ENCODE measurements around the gene DLGAP4. TPM values are rescaled to one million over a fixed set of nuclear protein-coding genes. Genes with fewer than 3 reads are reported as not detected.

DLGAP4 gene
- total and polyA plus RNA-seq, 2 of the 13 experiments (the other 11 are each of a cell fraction or from before 2014, with no cell fraction given): 15.2 to 26.7 TPM

DNA sequence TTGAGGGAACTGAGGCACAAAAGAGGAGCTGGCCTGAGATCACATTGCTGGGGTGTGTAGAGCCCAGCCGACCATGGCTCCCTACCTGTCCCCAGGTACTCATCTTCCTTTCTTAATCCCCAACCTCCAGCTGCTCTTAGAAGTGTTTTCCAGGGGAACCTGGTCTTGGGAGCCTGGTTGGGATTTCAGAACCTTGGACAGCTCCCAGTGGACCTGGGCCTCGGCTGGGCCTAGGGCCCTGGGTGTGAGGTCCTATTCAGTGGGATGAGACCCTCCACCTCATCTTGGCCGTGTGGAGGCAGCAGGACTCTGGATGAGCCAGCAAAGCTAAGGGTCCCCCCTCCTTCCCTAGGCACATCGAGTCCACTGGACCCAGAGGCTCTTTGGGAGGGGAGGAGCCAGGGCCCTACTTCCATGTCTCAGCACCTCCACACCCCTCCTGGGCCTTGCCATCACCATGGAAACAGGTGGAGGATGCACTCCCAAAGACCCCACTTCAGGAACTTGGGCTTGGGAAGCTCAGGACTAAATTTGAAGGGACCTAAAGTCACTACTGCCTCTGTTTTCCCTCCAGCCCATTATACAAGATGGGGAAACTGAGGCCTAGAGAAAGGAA is 38.5 kb downstream of the DLGAP4 start (continued):
- peak; percentile 72; the same call in 1 of the 2 replicates for TF ChIP-seq NFKBIZ (CRISPR knock-in tag; IDR thresholded peaks at IDR 0.05)
- TF ChIP-seq KAT8 (CRISPR knock-in tag; IDR thresholded peaks at IDR 0.05): peak; percentile 81; the same call in 1 of the 2 replicates
- TF ChIP-seq CHD4 (IDR thresholded peaks at IDR 0.05; ENCODE audit: borderline replicate concordance, low read length): no peak
- no peak for TF ChIP-seq ZNF362 (CRISPR knock-in tag; IDR thresholded peaks at IDR 0.05; ENCODE audit: borderline replicate concordance)
- no peak for TF ChIP-seq ZMAT5 (CRISPR knock-in tag; IDR thresholded peaks at IDR 0.05; ENCODE audit: borderline replicate concordance, low read depth)
- peak; percentile 45; the same call in 1 of the 2 replicates for TF ChIP-seq ZNF713 (CRISPR knock-in tag; IDR thresholded peaks at IDR 0.05)
- no peak for TF ChIP-seq REL (CRISPR knock-in tag; conservative IDR thresholded peaks at IDR 0.05)
- no peak for TF ChIP-seq PAF1 (CRISPR knock-in tag; IDR thresholded peaks at IDR 0.05)
- TF ChIP-seq, protein P1, sequence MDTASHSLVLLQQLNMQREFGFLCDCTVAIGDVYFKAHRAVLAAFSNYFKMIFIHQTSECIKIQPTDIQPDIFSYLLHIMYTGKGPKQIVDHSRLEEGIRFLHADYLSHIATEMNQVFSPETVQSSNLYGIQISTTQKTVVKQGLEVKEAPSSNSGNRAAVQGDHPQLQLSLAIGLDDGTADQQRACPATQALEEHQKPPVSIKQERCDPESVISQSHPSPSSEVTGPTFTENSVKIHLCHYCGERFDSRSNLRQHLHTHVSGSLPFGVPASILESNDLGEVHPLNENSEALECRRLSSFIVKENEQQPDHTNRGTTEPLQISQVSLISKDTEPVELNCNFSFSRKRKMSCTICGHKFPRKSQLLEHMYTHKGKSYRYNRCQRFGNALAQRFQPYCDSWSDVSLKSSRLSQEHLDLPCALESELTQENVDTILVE (CRISPR knock-in tag; IDR thresholded peaks at IDR 0.05): peak; percentile 97
- TF ChIP-seq, protein P2, sequence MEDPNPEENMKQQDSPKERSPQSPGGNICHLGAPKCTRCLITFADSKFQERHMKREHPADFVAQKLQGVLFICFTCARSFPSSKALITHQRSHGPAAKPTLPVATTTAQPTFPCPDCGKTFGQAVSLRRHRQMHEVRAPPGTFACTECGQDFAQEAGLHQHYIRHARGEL (CRISPR knock-in tag; IDR thresholded peaks at IDR 0.05): no peak
- no peak; the same call in 1 of the 2 replicates for TF ChIP-seq ISX (CRISPR knock-in tag; conservative IDR thresholded peaks at IDR 0.05)
- TF ChIP-seq TEAD2 (CRISPR knock-in tag; IDR thresholded peaks at IDR 0.05): no peak
- no peak for TF ChIP-seq DZIP1 (CRISPR knock-in tag; IDR thresholded peaks at IDR 0.05)
- TF ChIP-seq, protein P3, sequence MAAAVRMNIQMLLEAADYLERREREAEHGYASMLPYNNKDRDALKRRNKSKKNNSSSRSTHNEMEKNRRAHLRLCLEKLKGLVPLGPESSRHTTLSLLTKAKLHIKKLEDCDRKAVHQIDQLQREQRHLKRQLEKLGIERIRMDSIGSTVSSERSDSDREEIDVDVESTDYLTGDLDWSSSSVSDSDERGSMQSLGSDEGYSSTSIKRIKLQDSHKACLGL (CRISPR knock-in tag; IDR thresholded peaks at IDR 0.05): no peak
- no peak for TF ChIP-seq ZNF616 (CRISPR knock-in tag; IDR thresholded peaks at IDR 0.05; ENCODE audit: low read depth)
- TF ChIP-seq, protein P4, sequence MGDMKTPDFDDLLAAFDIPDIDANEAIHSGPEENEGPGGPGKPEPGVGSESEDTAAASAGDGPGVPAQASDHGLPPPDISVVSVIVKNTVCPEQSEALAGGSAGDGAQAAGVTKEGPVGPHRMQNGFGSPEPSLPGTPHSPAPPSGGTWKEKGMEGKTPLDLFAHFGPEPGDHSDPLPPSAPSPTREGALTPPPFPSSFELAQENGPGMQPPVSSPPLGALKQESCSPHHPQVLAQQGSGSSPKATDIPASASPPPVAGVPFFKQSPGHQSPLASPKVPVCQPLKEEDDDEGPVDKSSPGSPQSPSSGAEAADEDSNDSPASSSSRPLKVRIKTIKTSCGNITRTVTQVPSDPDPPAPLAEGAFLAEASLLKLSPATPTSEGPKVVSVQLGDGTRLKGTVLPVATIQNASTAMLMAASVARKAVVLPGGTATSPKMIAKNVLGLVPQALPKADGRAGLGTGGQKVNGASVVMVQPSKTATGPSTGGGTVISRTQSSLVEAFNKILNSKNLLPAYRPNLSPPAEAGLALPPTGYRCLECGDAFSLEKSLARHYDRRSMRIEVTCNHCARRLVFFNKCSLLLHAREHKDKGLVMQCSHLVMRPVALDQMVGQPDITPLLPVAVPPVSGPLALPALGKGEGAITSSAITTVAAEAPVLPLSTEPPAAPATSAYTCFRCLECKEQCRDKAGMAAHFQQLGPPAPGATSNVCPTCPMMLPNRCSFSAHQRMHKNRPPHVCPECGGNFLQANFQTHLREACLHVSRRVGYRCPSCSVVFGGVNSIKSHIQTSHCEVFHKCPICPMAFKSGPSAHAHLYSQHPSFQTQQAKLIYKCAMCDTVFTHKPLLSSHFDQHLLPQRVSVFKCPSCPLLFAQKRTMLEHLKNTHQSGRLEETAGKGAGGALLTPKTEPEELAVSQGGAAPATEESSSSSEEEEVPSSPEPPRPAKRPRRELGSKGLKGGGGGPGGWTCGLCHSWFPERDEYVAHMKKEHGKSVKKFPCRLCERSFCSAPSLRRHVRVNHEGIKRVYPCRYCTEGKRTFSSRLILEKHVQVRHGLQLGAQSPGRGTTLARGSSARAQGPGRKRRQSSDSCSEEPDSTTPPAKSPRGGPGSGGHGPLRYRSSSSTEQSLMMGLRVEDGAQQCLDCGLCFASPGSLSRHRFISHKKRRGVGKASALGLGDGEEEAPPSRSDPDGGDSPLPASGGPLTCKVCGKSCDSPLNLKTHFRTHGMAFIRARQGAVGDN (CRISPR knock-in tag; IDR thresholded peaks at IDR 0.05): peak; percentile 58
- TF ChIP-seq SNAPC2 (CRISPR knock-in tag; IDR thresholded peaks at IDR 0.05): 0 out of 2 replicates have a peak, but pooled peaks have one; percentile 33
- TF ChIP-seq MED8 (CRISPR knock-in tag; IDR thresholded peaks at IDR 0.05; ENCODE audit: insufficient replicate concordance): no peak
- TF ChIP-seq ZNF367 (CRISPR knock-in tag; IDR thresholded peaks at IDR 0.05; ENCODE audit: borderline replicate concordance): peak; percentile 72; the same call in 1 of the 2 replicates

All from HepG2 (cell line).